HEK293T (cell line): Measurements from ENCODE around the gene RHCE.
"Not testable (repeated sequence)": the region's sequence is repeated elsewhere in the genome, so short reads cannot be mapped to it uniquely, and the experiment has no call there.

ENCODE experiments used
- CTCF ChIA-PET: fragments of 350-600 bp; formaldehyde crosslinking; extraction: SDS; loops from one replicate; lab custom pipeline; 2021; ENCODE audit warnings: antibody characterized with exemption, inconsistent platforms; lab: Yijun Ruan, JAX
- POLR2A ChIA-PET: fragments of 350-600 bp; formaldehyde crosslinking; extraction: SDS; loops from one replicate; lab custom pipeline; 2020; ENCODE audit warnings: antibody characterized with exemption, inconsistent platforms; lab: Yijun Ruan, JAX
- DNase-seq: peaks from one replicate; pipeline ENCODE4 v3.0.0; 2012; ENCODE audit warnings: mixed read lengths; ENCODE audit errors: extremely low spot score
- ARNT ChIP-seq: fragments of 450-650 bp; IDR thresholded peaks from 2 replicates; pipeline ENCODE4 v1.6.1; 2017; ENCODE audit warnings: mild to moderate bottlenecking
- BHLHE40 ChIP-seq: fragments of 450-650 bp; IDR thresholded peaks from 2 replicates; pipeline ENCODE4 v1.6.1; 2016; ENCODE audit warnings: mild to moderate bottlenecking, moderate library complexity, borderline replicate concordance
- CTBP1 ChIP-seq: fragments of 450-650 bp; IDR thresholded peaks from 2 replicates; pipeline ENCODE4 v1.6.1; 2016; ENCODE audit warnings: borderline replicate concordance
- ELF4 ChIP-seq: fragments of 450-650 bp; IDR thresholded peaks from 2 replicates; pipeline ENCODE4 v1.6.1; 2017; ENCODE audit warnings: antibody characterized with exemption
- FOXA1 ChIP-seq: fragments of 450-650 bp; IDR thresholded peaks from 2 replicates; pipeline ENCODE4 v1.6.1; 2016; ENCODE audit warnings: mild to moderate bottlenecking
- FOXK2 ChIP-seq: fragments of 450-650 bp; IDR thresholded peaks from 2 replicates; pipeline ENCODE4 v1.6.1; 2016; ENCODE audit warnings: mild to moderate bottlenecking
- FOXM1 ChIP-seq: fragments of 450-650 bp; IDR thresholded peaks from 2 replicates; pipeline ENCODE4 v1.6.1; 2017; ENCODE audit warnings: mild to moderate bottlenecking, borderline replicate concordance
- HDGF ChIP-seq: fragments of 450-650 bp; IDR thresholded peaks from 2 replicates; pipeline ENCODE4 v1.6.1; 2017; ENCODE audit warnings: antibody characterized with exemption, borderline replicate concordance
- L3MBTL2 ChIP-seq: fragments of 450-650 bp; conservative IDR thresholded peaks from 2 replicates; pipeline ENCODE4 v1.6.1; 2016; ENCODE audit warnings: mild to moderate bottlenecking
- LEF1 ChIP-seq: fragments of 450-650 bp; IDR thresholded peaks from 2 replicates; pipeline ENCODE4 v1.6.1; 2017; ENCODE audit warnings: mild to moderate bottlenecking, borderline replicate concordance
- NFRKB ChIP-seq: fragments of 450-650 bp; IDR thresholded peaks from 2 replicates; pipeline ENCODE4 v1.6.1; 2016; ENCODE audit warnings: mild to moderate bottlenecking, moderate library complexity
- PKNOX1 ChIP-seq: fragments of 450-650 bp; IDR thresholded peaks from 2 replicates; pipeline ENCODE4 v1.6.1; 2016
- SP1 ChIP-seq: fragments of 450-650 bp; IDR thresholded peaks from 2 replicates; pipeline ENCODE4 v1.6.1; 2017
- SUZ12 ChIP-seq: fragments of 450-650 bp; IDR thresholded peaks from 2 replicates; pipeline ENCODE4 v1.6.1; 2016; ENCODE audit warnings: mild to moderate bottlenecking
- TARDBP ChIP-seq: fragments of 450-650 bp; IDR thresholded peaks from 2 replicates; pipeline ENCODE4 v1.6.1; 2016
- ZNF384 ChIP-seq: fragments of 450-650 bp; IDR thresholded peaks from 2 replicates; pipeline ENCODE4 v1.6.1; 2016

The RHCE gene

GRCh38 chr1:25427696-25428095 lies 7.1 kb upstream of the RHCE start:
- DNase-seq, result no peak
- no peak for TF ChIP-seq L3MBTL2
- no peak for TF ChIP-seq FOXK2
- no peak for TF ChIP-seq FOXM1
- TF ChIP-seq CTBP1, result no peak
- no peak for TF ChIP-seq SUZ12
- TF ChIP-seq PKNOX1, result no peak
- no peak for TF ChIP-seq BHLHE40
- no peak for TF ChIP-seq NFRKB
- no peak for TF ChIP-seq ZNF384
- no peak for TF ChIP-seq TARDBP
- TF ChIP-seq SP1, result no peak
- TF ChIP-seq ELF4, result no peak
- no peak for TF ChIP-seq FOXA1
- no peak for TF ChIP-seq HDGF
- no peak for TF ChIP-seq LEF1
- TF ChIP-seq ARNT, result no peak
- POLR2A ChIA-PET, result no interaction called here
- CTCF ChIA-PET, result no interaction called here

DNA sequence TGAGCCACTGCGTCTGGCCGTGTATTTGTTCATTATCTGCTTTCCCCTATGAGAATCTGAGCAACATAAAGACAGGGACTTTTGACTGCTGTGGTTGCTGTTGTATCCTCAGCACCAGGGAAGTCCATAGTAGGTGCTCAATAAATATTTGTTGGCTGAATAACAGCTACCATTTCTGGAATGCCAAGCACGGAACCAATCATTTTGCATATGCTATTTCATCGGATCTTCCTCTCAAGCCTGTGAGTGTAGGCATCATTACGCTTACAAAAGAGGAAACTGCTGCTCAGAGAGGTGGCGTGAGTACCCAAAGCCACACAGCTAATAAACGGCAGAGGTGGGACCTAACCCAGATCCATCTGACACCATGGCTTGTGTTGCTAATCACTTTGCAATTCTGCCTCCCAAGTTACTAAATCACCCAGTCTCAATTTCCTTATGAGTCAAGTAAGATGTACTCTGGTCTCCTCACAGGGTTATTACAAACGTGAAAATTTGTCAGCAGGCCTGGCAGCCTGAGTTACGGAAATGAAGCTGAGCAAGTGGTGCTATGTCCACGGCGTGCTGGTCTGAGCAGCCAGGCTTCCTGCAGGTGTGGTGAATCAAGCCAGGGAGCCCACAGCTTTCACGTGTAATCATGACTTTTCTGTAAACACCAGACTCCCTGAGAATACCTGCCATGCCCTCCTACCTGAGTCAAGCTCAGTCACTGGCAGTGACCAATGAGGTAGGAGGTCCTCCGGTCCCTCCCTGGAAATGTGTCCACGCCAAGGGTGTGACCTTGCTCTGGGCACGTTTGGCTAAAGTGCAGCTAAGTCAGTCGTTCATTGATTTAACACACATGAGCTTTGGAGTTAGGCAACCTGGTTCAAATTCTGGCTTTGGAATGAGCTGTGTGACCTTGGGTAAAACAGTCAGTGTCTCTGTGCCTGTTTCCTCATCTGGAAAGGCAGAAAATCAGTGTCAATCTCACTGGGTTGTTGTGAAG lies 4.8 kb upstream of the RHCE start:
- DNase-seq, result no peak
- TF ChIP-seq FOXA1 (no peak), NFRKB (no peak), FOXM1 (no peak), BHLHE40 (no peak), SP1 (no peak), LEF1 (no peak), ARNT (no peak), FOXK2 (no peak), ELF4 (no peak)
- CTCF ChIA-PET, result no interaction called here
- POLR2A ChIA-PET, result no interaction called here

GRCh38 chr1:25423206-25423605 lies 2.6 kb upstream of the RHCE start:
- CTCF ChIA-PET, POLR2A ChIA-PET, DNase-seq: not testable (repeated sequence)

- CTCF ChIA-PET, POLR2A ChIA-PET, DNase-seq: not testable (repeated sequence)
Observed at GRCh38 chr1:25419339-25419738, 1.3 kb downstream of the RHCE start.

DNA sequence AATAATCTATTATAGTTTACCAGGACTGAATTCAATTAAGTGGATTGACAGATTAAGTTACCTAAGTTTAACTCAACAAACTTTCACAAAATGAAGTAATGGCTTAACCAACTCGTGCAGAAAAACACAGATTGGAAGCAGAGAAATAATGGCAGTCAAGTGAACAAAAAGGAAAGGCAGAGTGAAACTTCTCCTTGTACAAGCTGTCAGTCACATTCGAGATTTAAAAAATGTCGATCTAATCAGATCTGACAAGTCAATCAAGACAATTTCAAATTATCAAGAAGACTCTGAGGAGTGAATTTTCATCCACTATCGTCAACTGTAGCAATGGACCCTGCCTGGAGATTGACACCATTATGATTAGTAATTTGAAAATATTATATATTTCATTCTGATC lies 3.3 kb downstream of the RHCE start:
- CTCF ChIA-PET, DNase-seq, POLR2A ChIA-PET: not testable (repeated sequence)

DNA sequence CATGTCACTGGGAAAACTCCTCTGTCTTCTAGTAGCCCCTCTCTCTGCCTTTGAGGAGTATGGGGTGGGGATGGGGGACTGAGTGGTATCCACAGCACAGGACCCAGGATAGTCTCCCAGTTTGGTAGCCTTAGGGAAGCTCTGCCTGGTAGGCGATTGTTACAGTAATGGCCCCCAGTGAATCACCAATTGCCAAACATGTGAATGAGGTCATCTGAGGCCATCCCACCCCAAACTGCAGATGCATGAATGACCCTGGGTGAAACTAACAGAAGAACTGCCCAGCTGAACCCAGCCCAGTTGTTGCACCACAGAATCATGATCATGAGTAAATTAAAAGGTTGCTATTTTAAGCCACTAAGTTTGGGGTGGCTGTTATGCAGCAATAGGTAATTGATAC lies 6.0 kb downstream of the RHCE start:
- CTCF ChIA-PET, POLR2A ChIA-PET, DNase-seq: not testable (repeated sequence)

GRCh38 chr1:25414157-25414556 lies 6.5 kb downstream of the RHCE start:
- POLR2A ChIA-PET, DNase-seq, CTCF ChIA-PET: not testable (repeated sequence)

DNA sequence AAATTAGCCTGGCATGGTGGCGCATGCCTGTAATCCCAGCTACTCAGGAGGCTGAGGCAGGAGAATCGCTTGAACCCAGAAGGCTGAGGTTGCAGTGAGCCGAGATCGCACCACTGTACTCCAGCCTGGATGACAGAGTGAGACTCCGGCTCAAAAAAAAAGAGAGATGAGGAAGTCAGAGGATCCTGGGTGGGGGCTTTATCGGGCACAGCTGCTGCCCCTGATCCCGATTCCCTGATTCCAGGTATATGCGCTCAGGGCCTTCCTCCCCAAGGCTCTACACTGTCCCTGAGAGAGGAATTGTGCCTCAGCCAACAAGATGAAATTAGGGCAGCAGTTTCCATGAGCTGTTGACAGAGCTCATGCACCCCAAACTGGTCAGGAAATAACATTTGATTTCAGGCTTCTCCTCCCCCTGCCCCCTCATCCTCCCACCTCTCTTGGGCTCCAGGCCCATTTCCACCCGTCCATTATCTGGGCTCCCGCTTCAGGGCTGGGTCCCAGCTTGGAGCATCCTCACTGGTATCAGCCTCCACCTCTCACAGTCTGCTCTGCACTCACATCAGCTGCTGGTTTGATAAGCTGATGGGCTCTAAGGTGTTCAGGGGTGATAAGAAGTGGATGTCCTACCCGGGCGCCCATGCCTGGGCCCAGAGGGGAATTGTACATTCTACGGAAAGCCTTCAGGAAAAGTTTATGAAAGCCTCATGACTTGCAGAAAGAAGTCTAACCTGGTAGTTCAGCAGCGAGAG lies 7.6 kb downstream of the RHCE start:
- CTCF ChIA-PET, POLR2A ChIA-PET, DNase-seq: not testable (repeated sequence)

DNA sequence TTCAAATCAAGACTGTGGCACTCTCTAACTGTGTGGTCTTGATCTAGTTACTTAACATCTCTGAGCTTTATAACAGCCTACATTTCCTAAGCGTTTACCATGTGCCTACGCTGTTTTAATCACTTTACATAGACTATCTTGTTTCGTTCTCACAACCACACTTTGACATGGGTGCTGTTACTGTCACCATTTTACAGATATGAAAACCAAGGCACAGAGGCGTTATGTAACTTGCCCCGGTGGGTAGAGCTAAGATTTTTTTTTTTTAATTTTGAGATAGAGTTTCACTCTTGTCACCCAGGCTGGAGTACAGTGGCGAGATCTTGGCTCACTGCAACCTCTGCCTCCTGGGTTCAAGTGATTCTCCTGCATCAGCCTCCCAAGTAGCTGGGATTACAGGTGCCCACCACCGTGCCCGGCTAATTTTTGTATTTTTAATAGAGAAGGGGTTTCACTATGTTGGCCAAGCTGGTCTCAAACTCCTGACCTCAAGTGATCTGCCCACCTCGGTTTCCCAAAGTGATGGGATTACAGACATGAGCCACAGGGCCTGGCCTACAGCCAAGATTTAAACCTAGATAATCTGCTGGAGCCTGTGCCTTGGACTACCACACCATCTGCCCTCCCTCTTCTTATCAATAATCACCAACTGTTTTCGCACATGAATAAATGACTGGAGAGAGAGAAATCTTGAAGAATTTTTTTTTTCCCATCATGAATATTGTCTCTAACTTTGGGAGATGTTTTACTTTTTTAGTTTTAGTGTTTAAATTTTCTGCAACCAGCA lies 10.8 kb downstream of the RHCE start:
- CTCF ChIA-PET, DNase-seq, POLR2A ChIA-PET: not testable (repeated sequence)

GRCh38 chr1:25405731-25406305 lies 14.8 kb downstream of the RHCE start:
- POLR2A ChIA-PET, DNase-seq: not testable (repeated sequence)
- CTCF ChIA-PET, result interaction anchor here (0.6 kb wide), 1 partner anchor 192 kb away, joined by 5 read pairs; no protein-coding TSS in a partner anchor

- POLR2A ChIA-PET, result not testable (repeated sequence)
Observed at GRCh38 chr1:25402947-25403803, 17.4 kb downstream of the RHCE start.

DNA sequence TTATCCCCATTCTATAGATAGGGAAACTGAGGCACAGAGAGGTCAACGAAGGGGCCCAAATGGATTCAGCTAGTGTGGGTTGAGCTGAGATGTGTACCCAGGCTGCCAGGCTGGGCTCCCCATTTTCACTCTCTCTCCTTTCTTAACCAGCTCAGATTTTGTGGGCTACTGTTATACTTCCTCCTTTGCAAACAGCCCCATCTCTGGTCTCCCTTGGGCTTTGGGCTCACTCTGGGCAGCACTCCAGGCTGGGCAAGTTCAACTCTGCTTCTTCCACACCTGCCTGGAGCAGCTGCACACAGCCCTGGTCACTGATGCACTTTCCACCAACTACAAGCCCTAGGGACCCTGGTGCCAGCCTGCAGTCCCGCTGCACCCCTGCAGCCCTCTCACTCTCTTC lies 22.5 kb downstream of the RHCE start:
- POLR2A ChIA-PET, CTCF ChIA-PET, DNase-seq: not testable (repeated sequence)

More at GRCh38 chr1:25402947-25403803, 17.4 kb downstream of the RHCE start:
- DNase-seq, CTCF ChIA-PET: not testable (repeated sequence)
